ENCODE results near the gene NACC2.
"Not testable (repeated sequence)": the region's sequence is repeated elsewhere in the genome, so short reads cannot be mapped to it uniquely, and the experiment has no call there.

The NACC2 gene

GRCh38 chr9:136107155-136107952 lies 12.3 kb upstream of the NACC2 start:
- H3K9me3 Mint-ChIP-seq: no peaks in the 10 kb centered on the region
- peak overlapping the region; percentile 74 for H3K27ac Mint-ChIP-seq
- H3K4me1 Mint-ChIP-seq: peaks cover 46% of the 10 kb centered on the region
- no peaks in the 10 kb centered on the region for H3K36me3 Mint-ChIP-seq
- no peaks in the 10 kb centered on the region for H3K27me3 Mint-ChIP-seq
- H3K4me3 Mint-ChIP-seq: peak overlapping the region; percentile 67

- H3K27me3 Mint-ChIP-seq: no peaks in the 10 kb centered on the region
- peaks cover 32% of the 10 kb centered on the region for H3K4me1 Mint-ChIP-seq
- no peak overlapping the region for H3K27ac Mint-ChIP-seq
- no peak overlapping the region for H3K4me3 Mint-ChIP-seq
- H3K36me3 Mint-ChIP-seq: no peaks in the 10 kb centered on the region
- H3K9me3 Mint-ChIP-seq: no peaks in the 10 kb centered on the region
Observed at GRCh38 chr9:136105398-136106135, 10.5 kb upstream of the NACC2 start.

- H3K27ac Mint-ChIP-seq: no peak overlapping the region
- no peak overlapping the region for H3K4me3 Mint-ChIP-seq
- H3K4me1 Mint-ChIP-seq: peaks cover 25% of the 10 kb centered on the region
Observed at GRCh38 chr9:136104916-136105315, 9.8 kb upstream of the NACC2 start.

GRCh38 chr9:136104488-136104800 lies 9.4 kb upstream of the NACC2 start:
- Mint-ChIP-seq H3K4me3 (no peak overlapping the region), H3K4me1 (peaks cover 24% of the 10 kb centered on the region), H3K27ac (no peak overlapping the region), H3K9me3 (no peaks in the 10 kb centered on the region), H3K27me3 (no peaks in the 10 kb centered on the region), H3K36me3 (no peaks in the 10 kb centered on the region)

More at GRCh38 chr9:136104916-136105315, 9.8 kb upstream of the NACC2 start:
- Mint-ChIP-seq H3K27me3 (no peaks in the 10 kb centered on the region), H3K36me3 (no peaks in the 10 kb centered on the region), H3K9me3 (no peaks in the 10 kb centered on the region)

- Mint-ChIP-seq H3K27ac (no peak overlapping the region), H3K4me3 (no peak overlapping the region), H3K4me1 (peaks cover 29% of the 10 kb centered on the region), H3K36me3 (no peaks in the 10 kb centered on the region), H3K9me3 (no peaks in the 10 kb centered on the region), H3K27me3 (no peaks in the 10 kb centered on the region)
Observed at GRCh38 chr9:136103651-136104487, 8.8 kb upstream of the NACC2 start.

GRCh38 chr9:136101615-136102074 lies 6.6 kb upstream of the NACC2 start:
- not testable (repeated sequence) for H3K27ac Mint-ChIP-seq, H3K9me3 Mint-ChIP-seq, H3K27me3 Mint-ChIP-seq, H3K4me3 Mint-ChIP-seq, H3K36me3 Mint-ChIP-seq
- H3K4me1 Mint-ChIP-seq: peaks cover 14% of the 10 kb centered on the region

GRCh38 chr9:136100700-136101614 lies 5.9 kb upstream of the NACC2 start:
- Mint-ChIP-seq H3K27me3 (no peaks in the 10 kb centered on the region), H3K9me3 (no peaks in the 10 kb centered on the region), H3K4me3 (no peak overlapping the region), H3K36me3 (no peaks in the 10 kb centered on the region), H3K27ac (no peak overlapping the region), H3K4me1 (peaks cover 9% of the 10 kb centered on the region)

- no peak overlapping the region for H3K4me3 Mint-ChIP-seq
- no peaks in the 10 kb centered on the region for H3K27me3 Mint-ChIP-seq
- H3K36me3 Mint-ChIP-seq: no peaks in the 10 kb centered on the region
- peaks cover 6% of the 10 kb centered on the region for H3K4me1 Mint-ChIP-seq
- H3K27ac Mint-ChIP-seq: no peak overlapping the region
- no peaks in the 10 kb centered on the region for H3K9me3 Mint-ChIP-seq
Observed at GRCh38 chr9:136099542-136099941, 4.5 kb upstream of the NACC2 start.

GRCh38 chr9:136098844-136099243 lies 3.8 kb upstream of the NACC2 start:
- Mint-ChIP-seq H3K4me3 (peak overlapping the region; percentile 15), H3K4me1 (peaks cover 6% of the 10 kb centered on the region), H3K27me3 (no peaks in the 10 kb centered on the region), H3K9me3 (no peaks in the 10 kb centered on the region), H3K27ac (peak overlapping the region; percentile 66), H3K36me3 (no peaks in the 10 kb centered on the region)

- H3K9me3 Mint-ChIP-seq: no peaks in the 10 kb centered on the region
- H3K27me3 Mint-ChIP-seq: no peaks in the 10 kb centered on the region
- H3K4me3 Mint-ChIP-seq: no peak overlapping the region
- no peaks in the 10 kb centered on the region for H3K36me3 Mint-ChIP-seq
- peaks cover 6% of the 10 kb centered on the region for H3K4me1 Mint-ChIP-seq
- H3K27ac Mint-ChIP-seq: no peak overlapping the region
Observed at GRCh38 chr9:136098210-136098609, 3.1 kb upstream of the NACC2 start.

- H3K4me3 Mint-ChIP-seq: peak overlapping the region; percentile 61
- no peaks in the 10 kb centered on the region for H3K36me3 Mint-ChIP-seq
- H3K4me1 Mint-ChIP-seq: peaks cover 12% of the 10 kb centered on the region
- no peaks in the 10 kb centered on the region for H3K9me3 Mint-ChIP-seq
- no peak overlapping the region for H3K27ac Mint-ChIP-seq
- H3K27me3 Mint-ChIP-seq: no peaks in the 10 kb centered on the region
Observed at GRCh38 chr9:136096505-136097001, 1.5 kb upstream of the NACC2 start.

- Mint-ChIP-seq H3K27ac (no peak overlapping the region), H3K4me3 (peak overlapping the region; percentile 71), H3K36me3 (no peaks in the 10 kb centered on the region), H3K4me1 (peaks cover 21% of the 10 kb centered on the region), H3K9me3 (no peaks in the 10 kb centered on the region), H3K27me3 (no peaks in the 10 kb centered on the region)
Observed at GRCh38 chr9:136093995-136094881, 851 bp downstream of the NACC2 start.

GRCh38 chr9:136093346-136093986 lies 1.6 kb downstream of the NACC2 start:
- H3K27ac Mint-ChIP-seq: no peak overlapping the region
- H3K4me1 Mint-ChIP-seq: peaks cover 15% of the 10 kb centered on the region
- H3K9me3 Mint-ChIP-seq: no peaks in the 10 kb centered on the region
- H3K36me3 Mint-ChIP-seq: no peaks in the 10 kb centered on the region
- peak overlapping the region; percentile 79 for H3K4me3 Mint-ChIP-seq
- H3K27me3 Mint-ChIP-seq: no peaks in the 10 kb centered on the region
